ENCODE measurements around the gene TBC1D10B.

The TBC1D10B gene

GRCh38 chr16:30378236-30379157 is 8.2 kb upstream of the TBC1D10B start:
- peaks cover 5% of the 10 kb centered on the region for H3K36me3 Mint-ChIP-seq (ENCODE audit: low read depth)

GRCh38 chr16:30377812-30378235 is 7.5 kb upstream of the TBC1D10B start:
- Mint-ChIP-seq H3K36me3 (ENCODE audit: low read depth) (peaks cover 5% of the 10 kb centered on the region), H3K27me3 (ENCODE audit: low read depth, poor library complexity) (no peaks in the 10 kb centered on the region), H3K9me3 (no peaks in the 10 kb centered on the region), H3K4me3 (peak overlapping the region; percentile 86), H3K4me1 (peaks cover 76% of the 10 kb centered on the region), H3K27ac (peak overlapping the region; percentile 100)
- peak; percentile 82 for DNase-seq
- no peak for TF ChIP-seq CTCF (IDR thresholded peaks at IDR 0.05)

More at GRCh38 chr16:30378236-30379157, 8.2 kb upstream of the TBC1D10B start:
- DNase-seq: peak; percentile 100
- Mint-ChIP-seq H3K27me3 (ENCODE audit: low read depth, poor library complexity) (peaks cover under 1% of the 10 kb centered on the region), H3K4me1 (peaks cover 74% of the 10 kb centered on the region), H3K9me3 (no peaks in the 10 kb centered on the region), H3K27ac (peak overlapping the region; percentile 100), H3K4me3 (peak overlapping the region; percentile 86)
- no peak for TF ChIP-seq CTCF (IDR thresholded peaks at IDR 0.05)

- Mint-ChIP-seq H3K9me3 (no peaks in the 10 kb centered on the region), H3K36me3 (ENCODE audit: low read depth) (peaks cover 5% of the 10 kb centered on the region), H3K27me3 (ENCODE audit: low read depth, poor library complexity) (no peaks in the 10 kb centered on the region), H3K27ac (peak overlapping the region; percentile 100), H3K4me1 (peaks cover 76% of the 10 kb centered on the region), H3K4me3 (peak overlapping the region; percentile 86)
- no peak for DNase-seq
- no peak for TF ChIP-seq CTCF (IDR thresholded peaks at IDR 0.05)
These were observed 6.9 kb upstream of the TBC1D10B start for GRCh38 chr16:30377050-30377811.

GRCh38 chr16:30376461-30376902 is 6.2 kb upstream of the TBC1D10B start:
- peaks cover 77% of the 10 kb centered on the region for H3K4me1 Mint-ChIP-seq
- H3K4me3 Mint-ChIP-seq: no peak overlapping the region
- no peaks in the 10 kb centered on the region for H3K9me3 Mint-ChIP-seq
- no peak for DNase-seq
- no peak for TF ChIP-seq CTCF (IDR thresholded peaks at IDR 0.05)
- peak overlapping the region; percentile 100 for H3K27ac Mint-ChIP-seq
- no peaks in the 10 kb centered on the region for H3K27me3 Mint-ChIP-seq (ENCODE audit: low read depth, poor library complexity)
- H3K36me3 Mint-ChIP-seq (ENCODE audit: low read depth): peaks cover 5% of the 10 kb centered on the region

GRCh38 chr16:30375864-30376263 is 5.6 kb upstream of the TBC1D10B start:
- Mint-ChIP-seq H3K9me3 (no peaks in the 10 kb centered on the region), H3K27me3 (ENCODE audit: low read depth, poor library complexity) (peaks cover 4% of the 10 kb centered on the region), H3K4me3 (no peak overlapping the region), H3K36me3 (ENCODE audit: low read depth) (peaks cover 5% of the 10 kb centered on the region), H3K27ac (no peak overlapping the region), H3K4me1 (peaks cover 76% of the 10 kb centered on the region)
- DNase-seq: no peak
- no peak for TF ChIP-seq CTCF (IDR thresholded peaks at IDR 0.05)

Measured in nephron progenitor cell (in vitro differentiated cells).